Endometrium (tissue), 2 donors: ENCODE results near the gene ECPAS.
"Not testable (repeated sequence)": the region's sequence is repeated elsewhere in the genome, so short reads cannot be mapped to it uniquely, and the experiment has no call there.

Experiments
- FAIRE-seq: peaks from 2 replicates; lab custom pipeline; 2012; peaks lifted over from hg19 to GRCh38; lab: Jason Lieb, UNC
- donor health status: control.
- donor health status: control.

ECPAS gene

DNA sequence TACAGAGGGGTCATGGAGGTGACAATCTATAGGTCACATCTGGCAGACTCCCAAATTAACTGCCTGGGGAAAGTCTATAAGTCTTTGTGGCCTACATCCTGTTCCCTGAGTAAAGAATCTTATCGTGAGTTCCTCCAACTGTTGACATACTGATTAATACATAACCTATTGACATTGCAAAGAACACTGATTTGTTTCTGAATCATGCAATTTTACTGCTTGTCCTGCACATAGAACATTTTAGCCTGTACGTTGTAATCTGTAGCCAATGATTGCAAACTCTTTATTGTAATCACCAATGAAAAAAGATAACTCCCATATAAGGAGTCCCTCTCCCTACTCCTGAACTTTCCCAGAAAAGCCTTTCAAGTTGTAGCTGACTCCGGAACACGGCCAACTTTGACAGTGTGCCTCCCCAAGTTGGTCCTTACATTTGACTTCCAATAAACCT is 135.3 kb downstream of the ECPAS start:
- no peak for FAIRE-seq

DNA sequence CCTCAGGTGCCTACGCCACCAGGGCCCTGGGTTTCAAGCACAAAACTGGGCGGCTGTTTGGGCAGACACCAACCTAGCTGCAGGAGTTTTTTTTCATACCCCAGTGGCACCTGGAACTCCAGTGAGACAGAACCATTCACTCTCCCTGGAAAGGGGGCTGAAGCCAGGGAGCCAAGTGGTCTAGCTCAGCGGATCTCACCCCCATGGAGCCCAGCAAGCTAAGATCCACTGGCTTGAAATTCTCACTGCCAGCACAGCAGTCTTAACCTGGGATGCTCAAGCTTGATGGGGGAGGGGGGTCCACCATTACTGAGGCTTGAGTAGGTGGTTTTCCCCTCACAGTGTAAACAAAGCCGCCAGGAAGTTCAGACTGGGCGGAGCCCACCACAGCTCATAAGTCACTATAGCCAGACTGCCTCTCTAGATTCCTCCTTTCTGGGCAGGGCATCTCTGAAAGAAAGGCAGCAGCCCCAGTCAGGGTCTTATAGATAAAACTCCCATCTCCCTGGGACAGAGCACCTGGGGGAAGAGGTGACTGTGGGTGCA is 149.8 kb downstream of the ECPAS start:
- FAIRE-seq = not testable (repeated sequence)

DNA sequence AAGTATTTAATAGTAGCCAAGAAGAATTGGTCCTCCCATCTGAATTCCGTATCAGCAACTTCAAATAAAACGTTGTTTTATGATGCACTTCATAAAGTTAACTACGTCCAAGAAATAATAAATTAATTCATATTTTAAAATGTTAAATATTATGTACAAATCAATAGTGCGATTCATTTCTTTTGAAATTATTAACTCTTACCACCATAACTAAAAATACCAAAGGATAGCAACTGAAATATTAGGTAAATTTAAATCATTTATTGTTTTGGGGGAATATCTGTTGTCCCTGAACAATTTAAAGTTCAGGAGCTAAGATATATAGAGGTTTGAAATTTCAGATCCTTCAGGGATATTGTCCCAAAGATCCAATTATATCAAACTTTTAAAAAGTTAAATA is 154.1 kb downstream of the ECPAS start, which contains the start of gene OR2K2:
Gene OR2K2 (minus strand): TSS at position 101 of the 400 bp plus-strand sequence. CDS start 1,791 bp downstream, outside the sequence.
- peak; percentile 67 for FAIRE-seq

DNA sequence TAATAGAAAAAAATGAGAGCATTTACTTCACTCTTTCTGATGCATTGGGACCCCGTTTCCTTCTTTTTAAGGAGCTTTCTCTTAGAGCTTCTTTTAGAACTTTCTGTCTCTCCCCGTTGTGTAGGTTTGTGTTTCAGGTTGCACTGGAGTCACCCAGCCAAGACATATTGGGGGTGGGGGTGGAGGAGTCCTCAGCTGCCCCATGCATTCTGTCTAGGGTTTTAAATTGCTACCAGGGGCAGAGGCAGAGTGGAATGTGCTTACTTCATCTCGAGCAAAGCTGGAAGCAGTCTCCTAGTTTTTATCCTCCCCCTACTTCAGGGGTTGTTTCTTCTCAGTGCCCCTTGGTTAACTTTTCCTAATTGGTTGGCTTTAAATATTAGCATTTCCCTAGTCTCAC is 163.6 kb downstream of the ECPAS start:
- no peak for FAIRE-seq

DNA sequence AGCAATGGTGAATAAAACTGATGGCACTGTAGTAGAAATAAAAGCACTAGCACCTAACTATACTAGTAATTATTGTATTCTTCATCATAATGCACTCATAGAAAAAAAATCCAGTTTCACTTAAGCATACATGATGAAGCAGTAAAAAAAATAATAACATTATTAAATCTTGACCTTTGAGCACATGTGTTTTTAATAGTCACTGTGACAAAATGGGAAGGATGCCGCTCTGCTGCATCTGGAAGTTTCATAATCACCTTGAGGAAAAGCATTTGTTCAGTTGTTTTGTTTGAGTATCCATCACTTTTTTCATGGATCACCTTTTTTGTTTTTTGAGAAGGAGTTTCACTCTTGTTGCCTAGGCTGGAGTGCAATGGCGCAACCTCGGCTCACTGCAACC is 167.4 kb downstream of the ECPAS start:
- FAIRE-seq = peak; percentile 97
